K562 (cell line): ENCODE data around the gene MTIF3. TPM values are rescaled to one million over a fixed set of nuclear protein-coding genes. Genes with fewer than 3 reads are reported as not detected.

Experiments used
- ATF7 ChIP-seq: fragments of 450-650 bp; IDR thresholded peaks from 2 replicates; pipeline ENCODE4 v1.7.1; 2014; ENCODE audit warnings: mild to moderate bottlenecking, moderate library complexity
- CBX8 ChIP-seq: fragments of 200-600 bp; sonication (generic); IDR thresholded peaks from 2 replicates; pipeline ENCODE4 v1.6.1; 2012; ENCODE audit warnings: borderline replicate concordance, mixed run types, low read depth, mild to moderate bottlenecking, moderate library complexity, mixed read lengths, low read length, control low read depth, inconsistent platforms; ENCODE audit not compliant: poor library complexity, severe bottlenecking; ENCODE audit errors: extremely low read depth
- CHD4 ChIP-seq: fragments of 200-600 bp; sonication (generic); IDR thresholded peaks from 3 replicates; pipeline ENCODE4 v1.6.1; 2012; ENCODE audit warnings: low read depth, mild to moderate bottlenecking, mixed read lengths, low read length, inconsistent platforms; ENCODE audit not compliant: insufficient read depth, insufficient replicate concordance, poor library complexity, severe bottlenecking
- EP400 ChIP-seq: fragments of 450-650 bp; IDR thresholded peaks from 2 replicates; pipeline ENCODE4 v1.6.1; 2017; ENCODE audit warnings: antibody characterized with exemption, mild to moderate bottlenecking, moderate library complexity
- FOXJ3 ChIP-seq: sonication (generic); formaldehyde crosslinking; IDR thresholded peaks from 2 replicates; pipeline ENCODE4 v1.4.0; 2020; ENCODE audit warnings: mild to moderate bottlenecking, missing genetic modification reagents
- FOXP1 ChIP-seq: sonication (generic); formaldehyde crosslinking; IDR thresholded peaks from 2 replicates; pipeline ENCODE4 v1.8.0; 2022; ENCODE audit warnings: mild to moderate bottlenecking, missing genetic modification reagents
- HCFC1 ChIP-seq: IDR thresholded peaks from 2 replicates; pipeline ENCODE4 v1.6.1; 2012; ENCODE audit warnings: low read depth, low read length, improper control_type of control experiment
- KHSRP ChIP-seq: fragments of 450-650 bp; IDR thresholded peaks from 2 replicates; pipeline ENCODE4 v1.6.1; 2017
- KLF13 ChIP-seq: fragments of 450-650 bp; IDR thresholded peaks from 2 replicates; pipeline ENCODE4 v1.6.1; 2016; ENCODE audit warnings: missing genetic modification characterization, low read depth, mild to moderate bottlenecking, missing compliant biosample characterization, moderate library complexity, borderline replicate concordance
- NCOA6 ChIP-seq: fragments of 450-650 bp; IDR thresholded peaks from 2 replicates; pipeline ENCODE4 v1.6.1; 2017; ENCODE audit warnings: mild to moderate bottlenecking
- NFRKB ChIP-seq: fragments of 450-650 bp; IDR thresholded peaks from 2 replicates; pipeline ENCODE4 v1.6.1; 2016; ENCODE audit warnings: low read depth
- POLR2H ChIP-seq: IDR thresholded peaks from 2 replicates; pipeline ENCODE4 v1.6.1; 2016; ENCODE audit warnings: missing genetic modification characterization, low read depth, mild to moderate bottlenecking, control low read depth, missing compliant biosample characterization, moderate library complexity
- TAF15 ChIP-seq: fragments of 200-400 bp; formaldehyde crosslinking; IDR thresholded peaks from 2 replicates; pipeline ENCODE4 v1.6.1; 2017; ENCODE audit warnings: mild to moderate bottlenecking, low read depth, low read length, moderate library complexity
- ZBTB8A ChIP-seq: fragments of 450-650 bp; IDR thresholded peaks from 2 replicates; pipeline ENCODE4 v1.6.1; 2018; ENCODE audit warnings: mild to moderate bottlenecking, moderate library complexity; ENCODE audit not compliant: partially characterized antibody
- polyA plus RNA-seq, 8 experiments: library from polyadenylated mRNA; depleted of rRNA in 4 of 8; stranded (reverse) in 5 of 8; unstranded in 3 of 8; fragments of >200 nt; fragmentation: Nextera tagmentation in 2 of 8; fragmentation: Illumina TruSeq in 1 of 8; extraction: Ambion mirVana in 2 of 8; extraction: Trizol in 1 of 8; gene quantifications; 2 replicates each; pipeline versions ENCODE4 v1.2.1 to v1.2.3, GENCODE V29; 2011 to 2014; ENCODE audit warnings: inconsistent platforms in 1 of 8, missing spikeins in 1 of 8
- total RNA-seq, 7 experiments: library from RNA; depleted of rRNA in 6 of 7; stranded (reverse); fragments of >200 nt in 6 of 7; fragmentation: Illumina TruSeq in 2 of 7; extraction: Trizol in 2 of 7; gene quantifications; 2 replicates each; pipeline versions ENCODE4 v1.2.1 to v1.2.3, GENCODE V29; 2011 to 2021; ENCODE audit warnings: low replicate concordance in 1 of 7
- TF ChIP-seq, protein P1 (sequence below), 2 experiments: fragments of 450-650 bp in 1 of 2; sonication (generic) in 1 of 2; formaldehyde crosslinking; conservative IDR thresholded peaks; 2 replicates each; pipeline versions ENCODE4 v1.4.0 to v1.8.1; 2020 to 2022; ENCODE audit warnings: mild to moderate bottlenecking in 1 of 2, missing genetic modification reagents in 1 of 2
- TF ChIP-seq, protein P2 (sequence below): fragments of 450-650 bp; IDR thresholded peaks from 2 replicates; pipeline ENCODE4 v1.6.1; 2018; ENCODE audit warnings: mild to moderate bottlenecking, low read depth; ENCODE audit not compliant: partially characterized antibody
- TF ChIP-seq, protein P3 (sequence below): fragments of 450-650 bp; IDR thresholded peaks from 2 replicates; pipeline ENCODE4 v1.6.1; 2016
- TF ChIP-seq, protein P4 (sequence below), 2 experiments: fragments of 450-650 bp; conservative IDR thresholded peaks; 2 replicates each; pipeline ENCODE4 v1.6.1; 2017; ENCODE audit warnings: mild to moderate bottlenecking in 2 of 2, moderate library complexity in 2 of 2
- TF ChIP-seq, protein P5 (sequence below), 2 experiments: fragments of 200-800 bp in 1 of 2; sonication (Bioruptor generic) in 1 of 2; sonication (generic) in 1 of 2; formaldehyde crosslinking in 1 of 2; IDR thresholded peaks in 1 of 2; conservative IDR thresholded peaks in 1 of 2; 2 replicates each; pipeline versions ENCODE4 v1.5.0 to v1.6.1; 2016 to 2020; ENCODE audit warnings: missing compliant biosample characterization in 1 of 2, missing genetic modification characterization in 1 of 2, missing genetic modification reagents in 1 of 2

The MTIF3 gene
- total and polyA plus RNA-seq, 9 of the 15 experiments (the other 6 are each of a cell fraction or from before 2014, with no cell fraction given) = 23.5 to 73.6 (median 45.2) TPM

DNA sequence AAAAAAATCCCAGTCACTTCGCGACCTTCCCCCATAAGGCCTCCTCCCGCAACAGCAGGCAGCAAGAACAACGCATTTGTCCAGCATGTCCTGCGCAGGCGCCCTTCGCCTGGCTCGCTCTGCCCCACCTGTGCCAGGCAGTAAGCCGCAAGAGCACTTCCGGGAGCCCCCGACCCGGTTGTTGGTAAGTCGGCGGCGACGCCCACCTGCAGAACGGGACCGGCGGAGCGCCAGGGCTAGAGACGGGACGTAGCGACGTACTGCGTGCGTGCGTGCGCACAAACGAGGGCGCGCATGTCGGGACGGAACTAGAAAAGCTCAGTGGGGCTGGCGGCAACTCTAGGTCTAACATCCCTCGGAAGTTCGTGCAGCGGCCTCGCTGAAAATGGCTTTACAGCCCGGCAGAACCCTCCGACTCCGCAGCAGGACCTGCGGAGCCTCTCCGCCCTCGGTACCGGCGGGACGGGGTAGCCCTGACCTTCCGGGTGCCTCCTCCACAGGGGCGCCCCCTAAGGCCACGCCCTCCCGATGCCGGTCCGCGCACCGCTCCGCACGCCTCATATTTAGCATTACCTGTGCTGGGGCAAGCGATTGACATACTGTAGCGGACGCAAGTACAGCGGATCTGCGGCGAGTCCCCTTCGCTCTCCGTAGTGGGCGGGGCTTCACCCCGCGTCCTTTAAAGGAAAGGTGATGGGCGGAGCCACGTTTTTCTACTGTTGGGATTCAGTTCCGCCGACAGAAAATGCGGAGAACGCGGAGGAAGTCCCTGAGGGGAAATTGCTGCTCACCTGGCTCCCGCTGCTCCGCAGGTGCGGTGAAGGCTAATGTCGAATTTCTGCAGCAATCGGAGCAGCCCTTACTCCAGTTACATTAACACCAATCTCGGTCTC is at the start of gene MTIF3 (continued):
- TF ChIP-seq NCOA6 (peak; percentile 96), KLF13 (tag) (peak; percentile 79), CHD4 (no peak), NFRKB (peak; percentile 26; the same call in 1 of the 2 replicates), ATF7 (peak; percentile 71), KHSRP (no peak), CBX8 (no peak), HCFC1 (peak; percentile 40; the same call in 1 of the 2 replicates), POLR2H (tag) (peak; percentile 77), ZBTB8A (no peak), TAF15 (no peak), FOXP1 (CRISPR knock-in tag) (peak; percentile 66), FOXJ3 (no peak), EP400 (peak; percentile 85)
- TF ChIP-seq, protein P1, sequence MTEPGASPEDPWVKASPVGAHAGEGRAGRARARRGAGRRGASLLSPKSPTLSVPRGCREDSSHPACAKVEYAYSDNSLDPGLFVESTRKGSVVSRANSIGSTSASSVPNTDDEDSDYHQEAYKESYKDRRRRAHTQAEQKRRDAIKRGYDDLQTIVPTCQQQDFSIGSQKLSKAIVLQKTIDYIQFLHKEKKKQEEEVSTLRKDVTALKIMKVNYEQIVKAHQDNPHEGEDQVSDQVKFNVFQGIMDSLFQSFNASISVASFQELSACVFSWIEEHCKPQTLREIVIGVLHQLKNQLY (CRISPR knock-in tag; conservative IDR thresholded peaks at IDR 0.05) = no peak
- TF ChIP-seq, protein P2, sequence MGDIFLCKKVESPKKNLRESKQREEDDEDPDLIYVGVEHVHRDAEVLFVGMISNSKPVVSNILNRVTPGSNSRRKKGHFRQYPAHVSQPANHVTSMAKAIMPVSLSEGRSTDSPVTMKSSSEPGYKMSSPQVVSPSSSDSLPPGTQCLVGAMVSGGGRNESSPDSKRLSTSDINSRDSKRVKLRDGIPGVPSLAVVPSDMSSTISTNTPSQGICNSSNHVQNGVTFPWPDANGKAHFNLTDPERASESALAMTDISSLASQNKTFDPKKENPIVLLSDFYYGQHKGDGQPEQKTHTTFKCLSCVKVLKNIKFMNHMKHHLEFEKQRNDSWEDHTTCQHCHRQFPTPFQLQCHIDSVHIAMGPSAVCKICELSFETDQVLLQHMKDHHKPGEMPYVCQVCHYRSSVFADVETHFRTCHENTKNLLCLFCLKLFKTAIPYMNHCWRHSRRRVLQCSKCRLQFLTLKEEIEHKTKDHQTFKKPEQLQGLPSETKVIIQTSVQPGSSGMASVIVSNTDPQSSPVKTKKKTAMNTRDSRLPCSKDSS = no peak
- TF ChIP-seq, protein P3, sequence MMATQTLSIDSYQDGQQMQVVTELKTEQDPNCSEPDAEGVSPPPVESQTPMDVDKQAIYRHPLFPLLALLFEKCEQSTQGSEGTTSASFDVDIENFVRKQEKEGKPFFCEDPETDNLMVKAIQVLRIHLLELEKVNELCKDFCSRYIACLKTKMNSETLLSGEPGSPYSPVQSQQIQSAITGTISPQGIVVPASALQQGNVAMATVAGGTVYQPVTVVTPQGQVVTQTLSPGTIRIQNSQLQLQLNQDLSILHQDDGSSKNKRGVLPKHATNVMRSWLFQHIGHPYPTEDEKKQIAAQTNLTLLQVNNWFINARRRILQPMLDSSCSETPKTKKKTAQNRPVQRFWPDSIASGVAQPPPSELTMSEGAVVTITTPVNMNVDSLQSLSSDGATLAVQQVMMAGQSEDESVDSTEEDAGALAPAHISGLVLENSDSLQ = peak; percentile 69
- TF ChIP-seq, protein P4, sequence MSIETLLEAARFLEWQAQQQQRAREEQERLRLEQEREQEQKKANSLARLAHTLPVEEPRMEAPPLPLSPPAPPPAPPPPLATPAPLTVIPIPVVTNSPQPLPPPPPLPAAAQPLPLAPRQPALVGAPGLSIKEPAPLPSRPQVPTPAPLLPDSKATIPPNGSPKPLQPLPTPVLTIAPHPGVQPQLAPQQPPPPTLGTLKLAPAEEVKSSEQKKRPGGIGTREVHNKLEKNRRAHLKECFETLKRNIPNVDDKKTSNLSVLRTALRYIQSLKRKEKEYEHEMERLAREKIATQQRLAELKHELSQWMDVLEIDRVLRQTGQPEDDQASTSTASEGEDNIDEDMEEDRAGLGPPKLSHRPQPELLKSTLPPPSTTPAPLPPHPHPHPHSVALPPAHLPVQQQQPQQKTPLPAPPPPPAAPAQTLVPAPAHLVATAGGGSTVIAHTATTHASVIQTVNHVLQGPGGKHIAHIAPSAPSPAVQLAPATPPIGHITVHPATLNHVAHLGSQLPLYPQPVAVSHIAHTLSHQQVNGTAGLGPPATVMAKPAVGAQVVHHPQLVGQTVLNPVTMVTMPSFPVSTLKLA (conservative IDR thresholded peaks at IDR 0.05) = peak; percentile 70 to 86
- TF ChIP-seq, protein P5, sequence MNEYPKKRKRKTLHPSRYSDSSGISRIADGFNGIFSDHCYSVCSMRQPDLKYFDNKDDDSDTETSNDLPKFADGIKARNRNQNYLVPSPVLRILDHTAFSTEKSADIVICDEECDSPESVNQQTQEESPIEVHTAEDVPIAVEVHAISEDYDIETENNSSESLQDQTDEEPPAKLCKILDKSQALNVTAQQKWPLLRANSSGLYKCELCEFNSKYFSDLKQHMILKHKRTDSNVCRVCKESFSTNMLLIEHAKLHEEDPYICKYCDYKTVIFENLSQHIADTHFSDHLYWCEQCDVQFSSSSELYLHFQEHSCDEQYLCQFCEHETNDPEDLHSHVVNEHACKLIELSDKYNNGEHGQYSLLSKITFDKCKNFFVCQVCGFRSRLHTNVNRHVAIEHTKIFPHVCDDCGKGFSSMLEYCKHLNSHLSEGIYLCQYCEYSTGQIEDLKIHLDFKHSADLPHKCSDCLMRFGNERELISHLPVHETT (CRISPR knock-in tag; conservative IDR thresholded peaks at IDR 0.05 in 1 of 2, IDR thresholded peaks at IDR 0.05 in 1 of 2) = peak in 1 of 2 experiments; percentile 62; a peak in 1 of 4 replicates
